ENCODE results near the gene CDC42EP5. TPM values are rescaled to one million over a fixed set of nuclear protein-coding genes. Genes with fewer than 3 reads are reported as not detected.
"Not testable (repeated sequence)": the region's sequence is repeated elsewhere in the genome, so short reads cannot be mapped to it uniquely, and the experiment has no call there.

Gene CDC42EP5
- total RNA-seq, 1 donor from 2014 or later: 8.7 TPM

GRCh38 chr19:54473892-54474372 is 836 bp upstream of the CDC42EP5 start:
- Histone ChIP-seq H3K9me3 (replicated peaks) (no peaks in the 10 kb centered on the region), H3K4me3 (peak overlapping the region; percentile 67)

DNA sequence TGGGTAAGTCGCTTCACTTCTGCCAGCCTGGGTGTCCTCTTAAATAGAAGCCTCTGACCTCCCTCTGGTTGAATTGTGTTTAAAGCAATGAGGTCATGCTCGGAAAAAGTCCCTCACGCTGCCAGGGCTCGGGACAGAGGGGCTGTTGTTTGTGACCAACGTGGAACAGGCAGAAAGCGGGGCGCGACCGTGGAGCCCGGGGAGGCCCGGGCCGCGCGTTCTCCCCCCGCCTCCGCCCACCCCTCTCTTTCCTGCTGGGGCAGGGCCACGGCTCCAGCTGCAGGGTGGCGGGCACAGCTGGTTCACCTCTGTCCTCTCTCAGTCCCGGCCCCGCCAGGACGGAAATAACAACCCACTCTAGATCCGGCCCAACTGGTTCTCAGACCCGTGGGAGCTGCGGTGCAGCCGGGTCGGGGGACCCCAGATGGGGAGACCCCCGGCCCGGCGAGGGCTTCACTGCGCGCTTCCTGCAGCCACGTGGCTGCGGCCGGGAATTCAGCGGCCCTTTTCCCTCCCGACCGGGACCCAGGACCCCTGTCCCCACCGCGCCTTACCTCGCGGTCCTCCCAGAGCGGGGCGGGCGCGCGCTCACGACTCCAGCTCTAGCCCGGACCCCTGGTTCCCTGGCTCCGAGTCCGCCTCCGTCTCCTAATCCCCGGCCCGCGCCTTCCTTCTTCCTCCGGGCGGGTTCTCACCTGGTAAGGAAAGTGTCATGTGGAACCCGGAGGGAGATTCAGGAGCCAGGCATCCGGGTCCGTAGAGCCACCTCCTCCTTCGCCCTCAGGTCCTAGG is 1.9 kb downstream of the CDC42EP5 start:
- intact Hi-C loops (cut with micrococcal nuclease): no loop called here
- peaks cover 41% of the 10 kb centered on the region for H3K27me3 ChIP-seq (ENCODE audit: low read depth)
- DNase-seq: peak; percentile 52
- peaks cover 44% of the 10 kb centered on the region for H3K4me1 ChIP-seq
- no peaks in the 10 kb centered on the region for H3K9me3 ChIP-seq (replicated peaks)
- TF ChIP-seq, protein P1, sequence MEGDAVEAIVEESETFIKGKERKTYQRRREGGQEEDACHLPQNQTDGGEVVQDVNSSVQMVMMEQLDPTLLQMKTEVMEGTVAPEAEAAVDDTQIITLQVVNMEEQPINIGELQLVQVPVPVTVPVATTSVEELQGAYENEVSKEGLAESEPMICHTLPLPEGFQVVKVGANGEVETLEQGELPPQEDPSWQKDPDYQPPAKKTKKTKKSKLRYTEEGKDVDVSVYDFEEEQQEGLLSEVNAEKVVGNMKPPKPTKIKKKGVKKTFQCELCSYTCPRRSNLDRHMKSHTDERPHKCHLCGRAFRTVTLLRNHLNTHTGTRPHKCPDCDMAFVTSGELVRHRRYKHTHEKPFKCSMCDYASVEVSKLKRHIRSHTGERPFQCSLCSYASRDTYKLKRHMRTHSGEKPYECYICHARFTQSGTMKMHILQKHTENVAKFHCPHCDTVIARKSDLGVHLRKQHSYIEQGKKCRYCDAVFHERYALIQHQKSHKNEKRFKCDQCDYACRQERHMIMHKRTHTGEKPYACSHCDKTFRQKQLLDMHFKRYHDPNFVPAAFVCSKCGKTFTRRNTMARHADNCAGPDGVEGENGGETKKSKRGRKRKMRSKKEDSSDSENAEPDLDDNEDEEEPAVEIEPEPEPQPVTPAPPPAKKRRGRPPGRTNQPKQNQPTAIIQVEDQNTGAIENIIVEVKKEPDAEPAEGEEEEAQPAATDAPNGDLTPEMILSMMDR (IDR thresholded peaks at IDR 0.05; ENCODE audit: borderline replicate concordance): no peak
- H3K27ac ChIP-seq (replicated peaks): peak overlapping the region; percentile 90
- no peaks in the 10 kb centered on the region for H3K36me3 ChIP-seq
- H3K4me3 ChIP-seq: peak overlapping the region; percentile 68

More at GRCh38 chr19:54473892-54474372, 836 bp upstream of the CDC42EP5 start:
- intact Hi-C loops (cut with micrococcal nuclease): no loop called here
- no peak for DNase-seq
- H3K27ac ChIP-seq (replicated peaks): peak overlapping the region; percentile 89
- H3K4me1 ChIP-seq: peaks cover 37% of the 10 kb centered on the region
- TF ChIP-seq, protein P1 (IDR thresholded peaks at IDR 0.05; ENCODE audit: borderline replicate concordance): no peak
- H3K27me3 ChIP-seq (ENCODE audit: low read depth): peaks cover 47% of the 10 kb centered on the region
- H3K36me3 ChIP-seq: no peaks in the 10 kb centered on the region

DNA sequence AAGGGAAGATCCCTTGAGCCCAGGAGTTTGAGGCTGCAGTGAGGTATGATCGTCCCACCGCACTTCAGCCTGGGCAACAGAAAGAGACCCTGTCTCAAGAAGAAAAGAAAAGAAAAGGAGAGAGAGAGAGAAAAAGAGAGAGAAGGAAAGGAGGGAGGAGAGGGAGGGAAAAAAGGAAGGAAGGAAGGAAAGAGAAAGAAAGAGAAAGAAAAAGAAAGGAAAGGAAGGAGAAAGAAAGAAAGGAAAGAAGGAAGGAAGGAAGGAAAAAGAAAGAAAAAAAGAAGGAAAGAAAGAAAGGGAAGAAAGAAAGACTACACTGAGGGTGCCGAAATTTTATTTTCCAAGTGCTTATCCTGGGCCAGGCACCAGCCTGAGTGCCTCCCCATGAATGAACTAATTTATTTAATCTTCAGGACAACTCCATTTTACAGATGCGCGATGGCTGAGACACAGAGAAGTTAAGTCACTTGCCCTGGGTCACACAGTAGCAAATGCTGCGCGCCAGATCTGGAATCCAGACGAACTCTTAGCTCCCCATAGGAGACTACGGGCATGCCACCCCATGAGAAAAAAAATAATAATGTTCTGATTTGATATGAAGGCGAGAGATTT is 2.7 kb downstream of the CDC42EP5 start:
- DNase-seq: no peak
- no peaks in the 10 kb centered on the region for H3K36me3 ChIP-seq
- peak overlapping the region; percentile 68 for H3K4me3 ChIP-seq
- no peaks in the 10 kb centered on the region for H3K9me3 ChIP-seq (replicated peaks)
- peaks cover 44% of the 10 kb centered on the region for H3K4me1 ChIP-seq
- TF ChIP-seq, protein P1 (IDR thresholded peaks at IDR 0.05; ENCODE audit: borderline replicate concordance): no peak
- peak overlapping the region; percentile 90 for H3K27ac ChIP-seq (replicated peaks)
- intact Hi-C loops (cut with micrococcal nuclease): no loop called here
- H3K27me3 ChIP-seq (ENCODE audit: low read depth): peaks cover 37% of the 10 kb centered on the region

GRCh38 chr19:54469496-54469934 is 3.6 kb downstream of the CDC42EP5 start:
- no peaks in the 10 kb centered on the region for H3K9me3 ChIP-seq (replicated peaks)
- H3K4me1 ChIP-seq: peaks cover 49% of the 10 kb centered on the region
- DNase-seq: peak; percentile 67
- peak overlapping the region; percentile 68 for H3K4me3 ChIP-seq
- H3K36me3 ChIP-seq: no peaks in the 10 kb centered on the region
- H3K27ac ChIP-seq (replicated peaks): peak overlapping the region; percentile 90
- TF ChIP-seq, protein P1 (IDR thresholded peaks at IDR 0.05; ENCODE audit: borderline replicate concordance): no peak
- intact Hi-C loops (cut with micrococcal nuclease): no loop called here
- peaks cover 37% of the 10 kb centered on the region for H3K27me3 ChIP-seq (ENCODE audit: low read depth)

DNA sequence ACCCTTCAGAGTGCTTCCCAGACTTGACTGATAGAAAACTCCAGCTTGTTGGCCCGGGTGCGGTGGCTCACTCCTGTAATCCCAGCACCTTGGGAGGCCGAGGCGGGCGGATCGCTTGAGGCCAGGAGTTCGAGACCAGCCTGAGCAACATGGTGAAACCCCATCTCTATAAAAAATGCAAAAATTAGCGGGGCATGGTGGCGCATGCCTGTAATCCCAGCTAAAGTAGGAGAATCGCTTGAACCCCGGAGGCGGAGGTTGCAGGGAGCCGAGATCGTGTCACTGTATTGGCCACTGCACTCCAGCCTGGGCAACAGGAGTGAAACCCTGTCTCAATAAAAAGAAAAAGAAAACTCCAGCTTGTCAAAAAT is 7.0 kb downstream of the CDC42EP5 start:
- DNase-seq; H3K4me3 ChIP-seq; H3K27ac ChIP-seq (replicated peaks); H3K9me3 ChIP-seq (replicated peaks); intact Hi-C loops (cut with micrococcal nuclease): not testable (repeated sequence)
- peaks cover 65% of the 10 kb centered on the region for H3K4me1 ChIP-seq
- H3K27me3 ChIP-seq (ENCODE audit: low read depth): peaks cover 24% of the 10 kb centered on the region
- H3K36me3 ChIP-seq: peaks cover 13% of the 10 kb centered on the region

All from left ventricle myocardium inferior (tissue), 1 donor.